Gastroesophageal sphincter (tissue), 3 donors: ENCODE data around the gene SLC22A12.

Experiments
- EP300 ChIP-seq: sonication (generic); formaldehyde crosslinking; IDR thresholded peaks from one replicate; pipeline ENCODE4 v1.6.1; 2017; ENCODE audit warnings: antibody characterized with exemption, mild to moderate bottlenecking
- POLR2A ChIP-seq, 2 donors: fragments of 450-650 bp; IDR thresholded peaks; one replicate each; pipeline ENCODE4 v1.6.1; 2017; ENCODE audit warnings: antibody characterized with exemption in 2 of 2, mild to moderate bottlenecking in 2 of 2, moderate library complexity in 1 of 2
- TF ChIP-seq, protein P1 (sequence below), 4 experiments: fragments of 200-600 bp in 2 of 4; fragments of 450-650 bp in 2 of 4; sonication (generic) in 1 of 4; IDR thresholded peaks; one replicate each; pipeline ENCODE4 v1.5.1; 2017 to 2019; ENCODE audit warnings: antibody characterized with exemption in 4 of 4, mild to moderate bottlenecking in 2 of 4, moderate library complexity in 2 of 4

DNA sequence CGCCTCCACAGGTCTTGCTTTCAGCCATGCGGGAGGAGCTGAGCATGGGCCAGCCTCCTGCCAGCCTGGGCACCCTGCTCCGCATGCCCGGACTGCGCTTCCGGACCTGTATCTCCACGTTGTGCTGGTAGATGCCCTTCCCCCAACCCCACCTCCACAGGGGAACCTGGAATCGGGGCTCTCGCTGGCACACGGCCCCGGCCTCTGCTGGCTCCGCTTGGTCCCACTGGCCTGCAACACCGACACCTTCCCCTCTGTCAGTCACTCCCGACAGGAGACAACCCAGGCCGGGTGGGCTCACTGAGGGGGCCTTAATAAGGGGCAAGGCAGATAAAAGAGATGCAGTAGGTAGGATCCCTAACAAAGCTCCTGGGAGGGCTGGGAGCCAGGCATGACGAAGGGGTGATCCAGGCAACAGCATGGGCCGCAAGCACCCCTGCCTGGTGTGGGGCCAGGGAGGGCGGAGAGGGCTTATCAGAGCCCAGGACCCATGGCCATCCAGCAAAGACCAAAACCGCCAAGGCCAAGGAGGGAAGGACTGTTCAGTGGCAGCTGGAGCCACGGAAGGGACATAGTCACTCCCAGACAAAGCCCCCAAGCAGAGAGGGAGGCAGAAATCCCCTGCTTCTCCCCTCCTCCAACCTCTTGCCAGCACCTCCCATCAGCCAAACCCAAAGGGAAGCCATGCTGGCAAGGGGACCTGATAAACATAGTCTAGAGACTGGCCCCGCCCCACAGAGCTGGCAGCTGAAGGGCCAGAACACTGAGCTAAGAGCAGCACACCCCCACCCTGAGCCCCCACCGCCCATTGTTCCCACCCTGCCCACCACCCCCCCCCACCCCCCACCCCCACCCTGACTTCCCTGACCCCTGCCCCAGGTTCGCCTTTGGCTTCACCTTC lies 8.0 kb downstream of the SLC22A12 start:
- TF ChIP-seq POLR2A (IDR thresholded peaks at IDR 0.05) (no peak), EP300 (no peak)
- TF ChIP-seq, protein P1, sequence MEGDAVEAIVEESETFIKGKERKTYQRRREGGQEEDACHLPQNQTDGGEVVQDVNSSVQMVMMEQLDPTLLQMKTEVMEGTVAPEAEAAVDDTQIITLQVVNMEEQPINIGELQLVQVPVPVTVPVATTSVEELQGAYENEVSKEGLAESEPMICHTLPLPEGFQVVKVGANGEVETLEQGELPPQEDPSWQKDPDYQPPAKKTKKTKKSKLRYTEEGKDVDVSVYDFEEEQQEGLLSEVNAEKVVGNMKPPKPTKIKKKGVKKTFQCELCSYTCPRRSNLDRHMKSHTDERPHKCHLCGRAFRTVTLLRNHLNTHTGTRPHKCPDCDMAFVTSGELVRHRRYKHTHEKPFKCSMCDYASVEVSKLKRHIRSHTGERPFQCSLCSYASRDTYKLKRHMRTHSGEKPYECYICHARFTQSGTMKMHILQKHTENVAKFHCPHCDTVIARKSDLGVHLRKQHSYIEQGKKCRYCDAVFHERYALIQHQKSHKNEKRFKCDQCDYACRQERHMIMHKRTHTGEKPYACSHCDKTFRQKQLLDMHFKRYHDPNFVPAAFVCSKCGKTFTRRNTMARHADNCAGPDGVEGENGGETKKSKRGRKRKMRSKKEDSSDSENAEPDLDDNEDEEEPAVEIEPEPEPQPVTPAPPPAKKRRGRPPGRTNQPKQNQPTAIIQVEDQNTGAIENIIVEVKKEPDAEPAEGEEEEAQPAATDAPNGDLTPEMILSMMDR (IDR thresholded peaks at IDR 0.05) = no peak
